ENCODE results near the gene DLG2.
"Not testable (repeated sequence)": the region's sequence is repeated elsewhere in the genome, so short reads cannot be mapped to it uniquely, and the experiment has no call there.

The DLG2 gene

DNA sequence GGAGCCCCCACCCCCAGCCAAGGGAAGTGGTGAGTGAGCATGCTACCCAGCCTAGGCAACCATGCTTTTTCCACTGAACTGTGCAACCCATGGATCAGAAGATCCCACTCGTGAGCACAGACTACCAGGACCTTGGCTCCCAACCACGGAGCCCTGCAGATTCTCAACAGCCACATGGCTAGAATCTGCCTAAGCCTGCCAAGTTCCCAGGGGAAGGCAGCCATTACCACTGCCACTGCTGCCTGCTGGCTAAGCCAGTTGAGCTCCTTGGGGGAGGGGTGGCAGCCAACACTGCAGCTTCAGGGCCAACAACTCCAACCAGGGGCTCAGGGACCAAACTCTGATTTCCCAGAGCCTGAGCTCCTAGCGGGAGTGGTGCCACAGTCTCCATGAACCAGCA is 195.8 kb downstream of the DLG2 start:
- DNase-seq = no peak

DNA sequence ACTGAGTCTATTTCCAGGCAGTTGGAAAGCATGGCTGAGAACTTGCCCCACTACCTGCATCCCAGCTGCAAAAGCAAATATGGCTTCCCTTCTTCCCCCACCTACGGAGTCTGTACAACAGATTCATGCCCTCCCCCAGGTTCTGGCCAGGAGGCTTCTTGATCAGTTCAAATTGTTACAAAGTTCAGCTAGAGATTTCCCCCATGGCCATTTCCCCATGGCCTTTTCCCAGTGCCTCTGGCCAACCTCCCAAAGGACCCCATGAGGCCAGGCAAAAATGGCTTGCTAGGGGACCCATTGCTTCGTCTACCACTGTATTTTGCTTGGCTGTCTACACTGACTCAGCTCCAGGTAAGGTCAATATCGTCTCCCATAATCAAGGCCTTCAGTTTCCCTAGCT is 203.3 kb downstream of the DLG2 start:
- no peak for DNase-seq

- DNase-seq = peak; percentile 12 to 16
These were observed 203.8 kb downstream of the DLG2 start for GRCh38 chr11:85423316-85423715.

- no peak for DNase-seq
These were observed 213.0 kb downstream of the DLG2 start for GRCh38 chr11:85414175-85414574.

- no peak for DNase-seq
These were observed 219.5 kb downstream of the DLG2 start for GRCh38 chr11:85407648-85408047.

- DNase-seq = no peak
These were observed 220.3 kb downstream of the DLG2 start for GRCh38 chr11:85406841-85407240.

- DNase-seq = no peak
These were observed 220.8 kb downstream of the DLG2 start for GRCh38 chr11:85406316-85406715.

DNA sequence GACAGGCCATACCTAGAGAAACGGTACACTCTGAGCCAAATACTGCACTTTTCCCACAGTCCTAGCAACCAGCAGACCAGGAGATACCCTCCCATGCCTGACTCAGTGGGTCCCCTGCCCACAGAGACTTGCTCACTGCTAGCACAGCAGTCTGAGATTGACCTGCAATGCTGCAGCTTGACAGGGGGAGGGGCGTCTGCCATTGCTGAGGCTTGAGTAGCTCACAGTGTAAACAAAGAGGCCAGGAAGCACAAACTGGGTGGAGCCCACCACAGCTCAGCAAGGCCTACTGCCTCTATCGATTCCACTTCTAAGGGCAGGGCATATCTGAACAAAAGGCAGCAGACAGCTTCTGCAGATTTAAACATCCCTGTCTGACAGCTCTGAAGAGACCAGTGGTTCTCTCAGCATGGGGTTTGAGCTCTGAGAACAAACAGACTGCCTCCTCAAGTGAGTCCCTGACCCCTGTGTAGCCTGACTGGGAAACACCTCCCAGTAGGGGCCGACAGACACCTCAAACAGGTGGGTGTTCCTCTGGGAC is 231.6 kb downstream of the DLG2 start:
- not testable (repeated sequence) for DNase-seq

DNA sequence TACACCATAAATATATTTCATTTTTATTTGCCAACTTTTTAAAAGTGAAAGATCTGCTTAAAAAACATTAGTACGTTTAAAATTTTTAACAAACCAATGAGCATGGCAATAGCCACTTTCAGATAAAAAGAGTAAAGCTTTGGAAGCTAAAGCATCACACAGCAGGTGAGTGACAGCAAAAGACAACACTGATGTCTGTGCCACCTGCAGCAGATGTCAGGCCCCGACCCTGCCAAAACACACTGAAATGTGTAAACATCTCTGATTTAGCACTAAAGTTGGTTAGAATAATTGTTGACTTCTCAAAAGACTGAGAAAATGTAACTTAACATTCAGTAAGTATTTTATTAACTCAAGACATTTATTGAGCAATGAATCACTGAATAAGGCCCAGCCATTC is 232.9 kb downstream of the DLG2 start:
- peak in 1 of 2 experiments; percentile 2 for DNase-seq

DNA sequence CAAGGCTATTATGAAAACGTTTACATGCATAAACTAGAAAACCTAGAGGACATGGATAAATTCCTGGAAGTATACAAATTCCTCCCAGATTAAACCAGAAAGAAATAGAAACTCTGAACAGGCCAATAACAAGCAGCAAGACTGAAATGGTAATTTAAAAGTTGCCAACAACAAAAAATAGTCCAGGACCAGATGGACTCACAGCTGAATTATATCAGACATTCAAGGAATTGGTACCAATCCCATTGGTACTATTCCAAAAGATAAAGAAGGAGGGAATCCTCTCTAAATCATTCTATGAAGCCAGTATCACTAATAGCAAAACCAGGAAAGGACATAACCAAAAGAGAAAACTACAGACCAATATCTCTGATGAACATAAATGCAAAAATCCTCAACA is 236.0 kb downstream of the DLG2 start:
- no peak for DNase-seq

DNA sequence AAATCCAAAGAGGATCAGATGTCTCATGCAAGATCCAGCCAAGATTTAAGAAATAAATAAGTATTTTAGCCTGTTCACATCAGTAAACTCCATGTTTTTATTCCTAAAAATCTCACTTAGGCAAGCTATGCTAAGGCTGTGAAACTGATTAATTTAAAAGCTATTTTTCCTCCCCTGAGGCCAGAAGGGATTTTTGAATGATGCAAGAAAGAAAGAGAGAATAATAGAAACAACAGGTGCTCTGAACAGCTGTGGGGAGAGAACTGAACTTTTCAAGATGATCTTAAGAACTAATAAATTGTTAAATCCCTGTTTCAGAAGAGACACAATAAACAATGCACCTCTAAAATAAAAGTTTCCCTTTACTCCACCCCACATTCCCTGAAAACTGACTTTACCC is 241.6 kb downstream of the DLG2 start:
- DNase-seq = no peak

DNA sequence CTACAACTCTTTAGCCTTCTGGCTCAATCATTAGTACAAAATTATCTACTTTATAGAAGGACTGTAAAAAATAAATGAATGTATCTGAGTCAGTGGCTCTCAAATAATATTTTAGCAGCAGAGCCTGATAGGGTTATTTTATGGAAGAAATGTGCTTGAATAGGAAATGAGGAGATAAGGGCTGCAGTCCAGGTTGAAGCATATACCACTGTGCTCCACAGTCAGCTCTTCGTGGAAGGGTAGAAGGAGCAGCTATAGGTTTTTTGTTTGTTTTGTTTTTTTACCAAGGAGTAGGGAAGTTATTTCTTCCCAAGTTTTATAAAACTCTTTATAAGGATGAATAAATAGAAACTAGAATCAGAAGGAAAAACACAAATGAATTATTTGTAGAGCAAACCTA is 242.0 kb downstream of the DLG2 start:
- no peak for DNase-seq

GRCh38 chr11:85379066-85379465 is 248.1 kb downstream of the DLG2 start:
- no peak for DNase-seq

DNA sequence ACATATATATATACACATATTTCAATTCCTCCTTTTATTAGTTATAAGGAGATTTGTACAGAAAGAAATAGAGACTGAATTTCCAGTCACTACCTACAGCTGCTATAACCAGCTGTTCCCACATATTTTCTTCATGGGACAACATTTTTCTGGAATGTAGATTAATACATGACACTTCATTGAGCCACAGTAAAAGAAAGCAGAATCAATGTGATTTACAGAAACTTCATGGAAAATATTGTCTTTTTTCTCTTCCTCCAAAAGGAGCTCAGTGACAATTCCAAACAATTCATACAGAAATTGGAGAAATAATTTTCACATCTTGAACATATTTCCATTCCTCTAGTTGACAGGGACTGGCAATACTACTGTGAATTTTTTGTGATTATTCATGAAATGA is 249.2 kb downstream of the DLG2 start:
- DNase-seq = no peak

DNA sequence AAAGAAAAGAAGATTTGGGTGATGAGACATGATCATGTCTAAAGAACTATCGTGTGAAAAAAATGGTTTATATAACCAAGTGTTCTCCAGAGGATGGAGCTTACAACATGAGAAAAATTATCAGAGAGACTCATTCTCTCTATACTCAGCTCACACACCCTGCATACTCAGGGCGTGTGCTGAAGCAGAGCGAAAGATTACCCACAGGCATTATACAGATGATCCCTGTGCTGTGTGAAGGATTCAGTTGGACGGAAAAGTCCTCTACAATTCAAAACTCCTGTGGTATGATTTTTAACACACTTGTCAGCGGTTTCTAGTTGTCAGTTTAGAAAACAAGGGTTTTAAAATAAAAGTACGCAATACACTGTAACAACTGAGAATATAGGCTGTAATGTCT is 267.3 kb downstream of the DLG2 start:
- DNase-seq = no peak

GRCh38 chr11:85355921-85356320 is 271.2 kb downstream of the DLG2 start:
- no peak for DNase-seq

DNA sequence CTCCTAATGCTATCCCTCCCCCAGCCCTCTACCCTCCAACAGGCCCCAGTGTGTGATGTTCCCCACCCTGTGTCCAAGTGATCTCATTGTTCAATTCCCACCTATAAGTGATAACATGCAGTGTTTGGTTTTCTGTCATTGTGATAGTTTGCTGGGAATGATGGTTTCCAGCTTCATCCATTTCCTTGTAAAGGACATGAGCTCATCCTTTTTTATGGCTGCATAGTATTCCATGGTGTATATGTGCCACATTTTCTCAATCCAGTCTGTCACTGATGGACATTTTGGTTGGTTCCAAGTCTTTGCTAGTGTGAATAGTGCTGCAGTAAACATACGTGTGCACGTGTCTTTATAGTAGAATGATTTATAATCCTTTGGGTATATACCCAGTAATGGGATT is 277.6 kb downstream of the DLG2 start:
- not testable (repeated sequence) for DNase-seq

GRCh38 chr11:85348945-85349344 is 278.2 kb downstream of the DLG2 start:
- DNase-seq = no peak

DNA sequence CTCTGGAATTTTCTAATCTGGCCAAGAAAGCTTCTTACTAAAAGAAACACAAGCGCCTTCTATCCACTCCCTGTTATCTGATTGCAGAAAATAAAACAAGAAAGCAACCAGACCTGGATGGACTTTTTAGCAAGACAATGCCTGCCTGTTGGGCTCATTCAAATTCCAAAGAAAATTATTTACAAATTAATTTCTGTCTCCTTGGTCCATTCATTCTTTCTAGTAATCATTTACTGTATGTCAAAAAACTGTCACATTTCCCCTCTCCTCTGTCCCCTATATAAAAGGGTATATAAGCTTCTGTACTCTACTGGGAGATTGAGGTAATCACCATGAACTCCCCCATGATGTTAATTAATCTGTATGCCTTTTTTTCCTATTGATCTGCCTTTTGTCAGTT is 279.9 kb downstream of the DLG2 start:
- no peak for DNase-seq

DNA sequence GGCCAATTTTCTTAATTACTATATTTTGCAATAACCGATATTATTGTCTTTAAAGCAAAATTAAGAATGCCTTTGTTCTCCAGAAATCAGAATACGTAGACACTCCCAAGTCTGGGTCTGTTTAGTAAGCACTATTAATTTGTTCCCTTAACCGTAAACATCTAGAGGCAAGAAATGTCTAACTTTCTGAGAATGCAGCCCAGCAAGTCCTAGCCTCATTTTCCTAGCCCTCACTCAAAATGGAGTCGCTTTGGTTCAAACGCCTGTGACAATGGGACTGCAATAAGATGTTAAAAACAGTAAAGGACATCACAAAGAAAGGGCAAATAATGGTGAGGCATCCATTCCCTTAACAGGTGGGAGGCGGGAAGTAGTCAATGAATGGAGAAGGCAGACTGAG is 280.7 kb downstream of the DLG2 start:
- no peak for DNase-seq

DNA sequence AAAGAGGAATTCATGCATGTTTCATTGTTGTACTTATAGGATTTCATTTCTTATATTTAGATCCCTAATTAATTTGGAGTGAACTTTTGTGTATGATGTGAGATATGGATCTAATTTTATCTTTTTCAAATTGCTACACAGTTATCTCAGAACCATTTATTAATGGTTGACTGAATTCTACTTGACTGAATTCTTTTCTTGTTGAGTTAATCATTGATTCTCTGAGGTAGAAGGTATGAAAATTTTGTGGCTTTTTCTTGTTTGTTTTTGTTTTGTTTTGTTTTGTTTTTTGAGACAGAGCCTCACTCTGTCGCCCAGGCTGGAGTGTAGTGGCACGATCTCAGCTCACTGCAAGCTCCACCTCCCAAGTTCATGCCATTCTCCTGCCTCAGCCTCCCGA is 286.3 kb downstream of the DLG2 start:
- not testable (repeated sequence) for DNase-seq

DNA sequence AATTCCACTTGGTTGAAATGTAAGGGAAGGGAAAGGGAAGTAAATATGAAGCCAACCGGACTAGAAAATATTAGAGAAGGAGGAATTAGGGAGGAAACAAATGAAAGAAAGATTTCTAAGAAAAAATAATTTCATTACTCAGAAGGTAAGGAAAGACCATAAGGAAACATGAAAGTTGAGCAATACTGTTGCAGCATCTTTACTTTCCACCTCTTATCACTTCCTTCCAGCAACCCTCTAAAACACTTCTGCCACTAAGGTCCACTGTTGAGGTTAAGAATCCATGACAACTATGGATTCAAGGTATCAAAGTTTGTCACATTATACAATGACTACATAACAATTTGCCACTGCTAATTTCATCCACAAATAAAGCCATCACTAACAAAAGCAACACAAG is 308.6 kb downstream of the DLG2 start:
- DNase-seq = no peak

- DNase-seq = peak; percentile 14 to 66
These were observed 310.2 kb downstream of the DLG2 start for GRCh38 chr11:85316967-85317366.

DNA sequence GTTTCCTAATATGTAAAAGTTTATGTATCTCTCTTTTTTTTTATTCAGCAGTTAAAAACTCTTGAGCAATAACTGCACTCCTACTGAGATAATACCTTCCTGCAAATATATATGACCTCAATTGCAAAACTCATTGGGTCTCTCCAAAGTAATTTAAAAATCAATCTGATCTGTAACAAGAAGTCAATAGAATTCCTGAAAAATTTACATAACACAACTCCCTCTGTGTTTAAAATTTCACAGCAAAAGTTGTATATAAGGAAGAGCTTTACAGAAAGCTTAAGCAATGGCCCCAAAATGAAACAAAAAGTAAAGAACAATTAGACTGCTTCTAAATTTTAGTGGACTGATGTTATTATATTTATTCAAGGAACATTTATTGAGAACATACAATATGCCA is 313.4 kb downstream of the DLG2 start:
- no peak for DNase-seq

DNA sequence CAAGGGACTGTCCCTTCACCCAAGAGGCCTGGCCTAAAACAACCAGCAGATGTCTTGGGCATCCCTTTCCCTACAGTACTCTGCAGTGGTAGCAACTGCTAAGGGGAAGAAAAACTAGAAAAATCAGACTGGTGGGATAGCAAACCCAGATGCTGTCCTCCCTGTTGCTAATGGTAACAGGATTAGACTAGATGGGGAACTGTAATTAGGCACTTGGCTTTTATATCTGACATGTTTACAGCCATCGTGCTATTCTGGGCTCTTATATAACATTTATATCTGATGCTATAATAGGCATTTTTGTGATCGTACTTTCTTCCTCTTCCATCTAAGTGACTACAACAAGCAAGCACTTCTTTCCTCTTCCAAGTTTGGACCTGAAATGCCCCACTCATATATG is 316.7 kb downstream of the DLG2 start:
- no peak for DNase-seq

GRCh38 chr11:85307366-85307765 is 319.8 kb downstream of the DLG2 start:
- no peak for DNase-seq
